K562 (cell line): ENCODE measurements around the gene CCDC9. TPM values are rescaled to one million over a fixed set of nuclear protein-coding genes. Genes with fewer than 3 reads are reported as not detected.
"Not testable (repeated sequence)": the region's sequence is repeated elsewhere in the genome, so short reads cannot be mapped to it uniquely, and the experiment has no call there.

Source experiments
- ATAC-seq: fragments of 200-7000 bp; cut with Tn5 transposase; 3 replicates; pipeline ENCODE4 v1.9.1; 2020; ENCODE audit warnings: moderate library complexity
- BruUV-seq: library from RNA; stranded (reverse); fragments of 400-500 nt; replicated peaks from 2 replicates; lab custom pipeline; 2021; lab: Mats Ljungman, UMichigan
- CTCF ChIA-PET: fragments of 300-600 bp; formaldehyde crosslinking; extraction: SDS; loops from one replicate; lab custom pipeline; 2021; ENCODE audit warnings: low intra/inter-chr PET ratio; lab: Yijun Ruan, JAX
- POLR2A ChIA-PET: fragments of 300-600, 350-650 bp; sonication (Branson Sonifier 250); formaldehyde crosslinking; extraction: SDS; loops from one replicate; lab custom pipeline; 2021; ENCODE audit warnings: antibody characterized with exemption, inconsistent platforms; lab: Yijun Ruan, JAX
- DNase-seq, 4 experiments: peaks; one replicate each; pipeline versions ENCODE4 v3.0.0 to v3.0.0-alpha.2; 2011 to 2018; ENCODE audit warnings: low spot score in 3 of 4, mixed read lengths in 3 of 4; ENCODE audit errors: extremely low read depth in 1 of 4
- FAIRE-seq: peaks from 2 replicates; lab custom pipeline; 2011; peaks lifted over from hg19 to GRCh38; lab: Jason Lieb, UNC
- H2AFZ ChIP-seq: 2 replicates; pipeline ENCODE4 v1.6.0; 2011; ENCODE audit warnings: low read depth, low read length, control low read depth, inconsistent platforms
- H3K27ac ChIP-seq: fragments of 200-600 bp; 3 replicates; pipeline ENCODE4 v1.8.0; 2011; ENCODE audit warnings: low read depth, mild to moderate bottlenecking, control low read depth, inconsistent platforms, low read length, moderate library complexity, mixed read lengths; ENCODE audit errors: extremely low read depth
- H3K27me3 ChIP-seq, 2 experiments: fragments of 300-600 bp in 1 of 2; 2 replicates in 1 of 2; 3 replicates in 1 of 2; pipeline versions ENCODE4 v1.6.0 to v1.8.0; 2011; ENCODE audit warnings: inconsistent platforms in 2 of 2, low read length in 2 of 2, mild to moderate bottlenecking in 1 of 2, mixed read lengths in 1 of 2, moderate library complexity in 1 of 2; ENCODE audit not compliant: control insufficient read depth in 2 of 2, insufficient read depth in 2 of 2
- H3K36me3 ChIP-seq: fragments of 300-600 bp; 3 replicates; pipeline ENCODE4 v1.8.0; 2011; ENCODE audit warnings: mild to moderate bottlenecking, low read length, inconsistent platforms; ENCODE audit not compliant: control insufficient read depth, insufficient read depth
- H3K4me1 ChIP-seq, 2 experiments: fragments of 200-600 bp in 1 of 2; replicated peaks in 1 of 2; 2 replicates in 1 of 2; 3 replicates in 1 of 2; pipeline versions ENCODE4 v1.5.1 to v1.8.0; 2011; ENCODE audit warnings: inconsistent platforms in 2 of 2, low read length in 2 of 2, mild to moderate bottlenecking in 1 of 2, mixed read lengths in 1 of 2, moderate library complexity in 1 of 2; ENCODE audit not compliant: control insufficient read depth in 2 of 2, insufficient read depth in 2 of 2
- H3K4me2 ChIP-seq: 2 replicates; pipeline ENCODE4 v1.6.1; 2011; ENCODE audit warnings: low read length, control low read depth, inconsistent platforms, mixed read lengths; ENCODE audit not compliant: insufficient read depth
- H3K4me3 ChIP-seq: fragments of 200-600 bp; sonication (generic), shearing (Covaris generic); 2 replicates; pipeline ENCODE4 v1.5.1; 2016; ENCODE audit warnings: control low read depth, inconsistent platforms
- H3K79me2 ChIP-seq: fragments of 200-600 bp; 3 replicates; pipeline ENCODE4 v1.8.0; 2011; ENCODE audit warnings: low read length, inconsistent platforms; ENCODE audit not compliant: control insufficient read depth, insufficient read depth
- H3K9ac ChIP-seq, 2 experiments: 2 replicates each; pipeline versions ENCODE4 v1.6.0 to v1.6.1; 2011; ENCODE audit warnings: low read depth in 2 of 2, low read length in 2 of 2, control low read depth in 1 of 2, inconsistent platforms in 1 of 2, mild to moderate bottlenecking in 1 of 2, mixed read lengths in 1 of 2; ENCODE audit not compliant: insufficient read depth in 1 of 2
- H3K9me1 ChIP-seq: one replicate; pipeline ENCODE4 v1.6.0; 2011; ENCODE audit warnings: inconsistent platforms, mild to moderate bottlenecking, low read length, moderate library complexity; ENCODE audit not compliant: control insufficient read depth, insufficient read depth
- H3K9me3 ChIP-seq: replicated peaks from 2 replicates; pipeline ENCODE4 v1.5.1; 2011; ENCODE audit warnings: low read depth, low read length, inconsistent platforms; ENCODE audit not compliant: control insufficient read depth, insufficient read depth
- H4K20me1 ChIP-seq: replicated peaks from 2 replicates; pipeline ENCODE4 v1.6.1; 2011; ENCODE audit warnings: low read length, inconsistent platforms, mixed read lengths; ENCODE audit not compliant: control insufficient read depth, insufficient read depth
- ARID1B ChIP-seq: fragments of 450-650 bp; IDR thresholded peaks from 2 replicates; pipeline ENCODE4 v1.6.1; 2016; ENCODE audit warnings: antibody characterized with exemption, mild to moderate bottlenecking, inconsistent platforms
- BCOR ChIP-seq: fragments of 450-650 bp; IDR thresholded peaks from 2 replicates; pipeline ENCODE4 v1.6.1; 2016
- CBFA2T2 ChIP-seq: fragments of 450-650 bp; conservative IDR thresholded peaks from 2 replicates; pipeline ENCODE4 v1.6.1; 2017; ENCODE audit warnings: mild to moderate bottlenecking
- CBFA2T3 ChIP-seq: fragments of 450-650 bp; IDR thresholded peaks from 2 replicates; pipeline ENCODE4 v1.6.1; 2017
- CBFB ChIP-seq: sonication (generic); formaldehyde crosslinking; IDR thresholded peaks from 2 replicates; pipeline ENCODE4 v1.4.0; 2020; ENCODE audit warnings: mild to moderate bottlenecking, missing genetic modification reagents
- E2F5 ChIP-seq: sonication (generic); formaldehyde crosslinking; IDR thresholded peaks from 2 replicates; pipeline ENCODE4 v1.8.0; 2022; ENCODE audit warnings: mild to moderate bottlenecking, missing genetic modification reagents
- FOXP1 ChIP-seq: sonication (generic); formaldehyde crosslinking; IDR thresholded peaks from 2 replicates; pipeline ENCODE4 v1.8.0; 2022; ENCODE audit warnings: mild to moderate bottlenecking, missing genetic modification reagents
- GABPB1 ChIP-seq: sonication (generic); formaldehyde crosslinking; IDR thresholded peaks from 2 replicates; pipeline ENCODE4 v1.8.0; 2022; ENCODE audit warnings: mild to moderate bottlenecking, missing genetic modification reagents
- GATA2 ChIP-seq: sonication (generic); formaldehyde crosslinking; IDR thresholded peaks from 2 replicates; pipeline ENCODE4 v1.4.0; 2020; ENCODE audit warnings: mild to moderate bottlenecking, missing genetic modification reagents
- LCOR ChIP-seq: sonication (generic); formaldehyde crosslinking; IDR thresholded peaks from 2 replicates; pipeline ENCODE4 v1.8.0; 2022; ENCODE audit warnings: mild to moderate bottlenecking, missing genetic modification reagents
- MEIS2 ChIP-seq: fragments of 450-650 bp; IDR thresholded peaks from 2 replicates; pipeline ENCODE4 v1.6.1; 2014; ENCODE audit warnings: mild to moderate bottlenecking; ENCODE audit not compliant: partially characterized antibody
- MTA2 ChIP-seq: fragments of 450-650 bp; IDR thresholded peaks from 2 replicates; pipeline ENCODE4 v1.6.1; 2016; ENCODE audit warnings: low read depth
- NFIC ChIP-seq: fragments of 450-650 bp; IDR thresholded peaks from 2 replicates; pipeline ENCODE4 v1.6.1; 2017; ENCODE audit warnings: mild to moderate bottlenecking, inconsistent platforms
- NR2C1 ChIP-seq, 2 experiments: fragments of 450-650 bp; IDR thresholded peaks; 2 replicates each; pipeline ENCODE4 v1.6.1; 2017; ENCODE audit warnings: mild to moderate bottlenecking in 2 of 2, antibody characterized with exemption in 1 of 2, inconsistent platforms in 1 of 2, missing compliant biosample characterization in 1 of 2, missing genetic modification characterization in 1 of 2
- POLR2AphosphoS5 ChIP-seq: IDR thresholded peaks from 2 replicates; pipeline ENCODE4 v1.6.1; 2011; ENCODE audit warnings: mild to moderate bottlenecking, low read depth, low read length, moderate library complexity; ENCODE audit not compliant: control insufficient read depth, insufficient read depth
- RAD51 ChIP-seq: fragments of 450-650 bp; IDR thresholded peaks from 2 replicates; pipeline ENCODE4 v1.7.1; 2016; ENCODE audit warnings: low read depth, mild to moderate bottlenecking, borderline replicate concordance
- SP1 ChIP-seq: sonication (generic); formaldehyde crosslinking; IDR thresholded peaks from 2 replicates; pipeline ENCODE4 v1.8.1; 2022; ENCODE audit warnings: mild to moderate bottlenecking, missing genetic modification reagents
- TAL1 ChIP-seq: fragments of 450-650 bp; IDR thresholded peaks from 2 replicates; pipeline ENCODE4 v1.6.1; 2016; ENCODE audit warnings: mild to moderate bottlenecking
- TCF3 ChIP-seq: sonication (generic); formaldehyde crosslinking; IDR thresholded peaks from 2 replicates; pipeline ENCODE4 v1.4.0; 2020; ENCODE audit warnings: mild to moderate bottlenecking, missing genetic modification reagents
- TFAP4 ChIP-seq: sonication (generic); formaldehyde crosslinking; IDR thresholded peaks from 2 replicates; pipeline ENCODE4 v1.8.0; 2022; ENCODE audit warnings: missing genetic modification reagents, mild to moderate bottlenecking, moderate library complexity, borderline replicate concordance
- ZEB2 ChIP-seq: fragments of 450-650 bp; IDR thresholded peaks from 2 replicates; pipeline ENCODE4 v1.6.1; 2016
- WGBS: fragments of 100-300 bp; shearing (Covaris generic); methylation state at CpG from one replicate; pipeline ENCODE4 v1.1.6; 2016; ENCODE audit warnings: low coverage, mixed read lengths; ENCODE audit not compliant: insufficient coverage; ENCODE audit errors: missing lambda C conversion rate; 5-methylcytosine and 5-hydroxymethylcytosine counted together
- in situ Hi-C: fragments of 300-500 bp; cut with MboI; formaldehyde crosslinking; loops from 4 replicates; pipeline ENCODE4 v1.15.0; 2018; ENCODE audit warnings: inconsistent platforms, mixed read lengths
- intact Hi-C: fragments of 100-400 bp; cut with micrococcal nuclease; formaldehyde crosslinking; loops from 2 replicates; pipeline ENCODE4 v1.14.2; 2022
- polyA plus RNA-seq, 8 experiments: library from polyadenylated mRNA; depleted of rRNA in 4 of 8; stranded (reverse) in 5 of 8; unstranded in 3 of 8; fragments of >200 nt; fragmentation: Nextera tagmentation in 2 of 8; fragmentation: Illumina TruSeq in 1 of 8; extraction: Ambion mirVana in 2 of 8; extraction: Trizol in 1 of 8; gene quantifications; 2 replicates each; pipeline versions ENCODE4 v1.2.1 to v1.2.3, GENCODE V29; 2011 to 2014; ENCODE audit warnings: inconsistent platforms in 1 of 8, missing spikeins in 1 of 8
- total RNA-seq, 7 experiments: library from RNA; depleted of rRNA in 6 of 7; stranded (reverse); fragments of >200 nt in 6 of 7; fragmentation: Illumina TruSeq in 2 of 7; extraction: Trizol in 2 of 7; gene quantifications; 2 replicates each; pipeline versions ENCODE4 v1.2.1 to v1.2.3, GENCODE V29; 2011 to 2021; ENCODE audit warnings: low replicate concordance in 1 of 7

Gene CCDC9
- total and polyA plus RNA-seq, 9 of the 15 experiments (the other 6 are each of a cell fraction or from before 2014, with no cell fraction given) = 0.23 to 38.6 (median 8.4) TPM

GRCh38 chr19:47261946-47262793 is 5.8 kb downstream of the CCDC9 start:
- H2AFZ ChIP-seq; intact Hi-C loops; H3K9me1 ChIP-seq; H3K4me3 ChIP-seq; CTCF ChIA-PET; H3K27me3 ChIP-seq; H4K20me1 ChIP-seq; H3K9me3 ChIP-seq; H3K9ac ChIP-seq; in situ Hi-C loops; H3K4me2 ChIP-seq; H3K27ac ChIP-seq; BruUV-seq; TF ChIP-seq NR2C1 (tag; IDR thresholded peaks at IDR 0.05): not testable (repeated sequence)
- DNase-seq (peak in 1 of 4 experiments; percentile 62), ATAC-seq (peak; percentile 14), FAIRE-seq (peak; percentile 89)
- WGBS = 53% methylated on average over 12 of the region's 14 CpGs
- Histone ChIP-seq H3K79me2 (peaks cover 31% of the 10 kb centered on the region), H3K4me1 (peaks cover 8 to 26% of the 10 kb centered on the region in 2 experiments; a peak in 4 of 5 replicates), H3K36me3 (peaks cover 77% of the 10 kb centered on the region; the same call in 2 of the 3 replicates)
- POLR2A ChIA-PET = interaction anchor here (0.6 to 2.9 kb wide), 6 partner anchors 9 to 166 kb away, joined by 3 to 18 read pairs (median 3); partner anchors contain the start of gene INAFM1
- TF ChIP-seq ARID1B = peak; percentile 71
- TF ChIP-seq POLR2AphosphoS5 = peak; percentile 61; the same call in 1 of the 2 replicates
- TF ChIP-seq LCOR (CRISPR knock-in tag) = peak; percentile 91
- TF ChIP-seq ZEB2 = 0 out of 2 replicates have a peak, but pooled peaks have one; percentile 18
- peak; percentile 88 for TF ChIP-seq CBFA2T3
- peak; percentile 50; the same call in 1 of the 2 replicates for TF ChIP-seq FOXP1
- peak; percentile 51; the same call in 1 of the 2 replicates for TF ChIP-seq TAL1
- TF ChIP-seq RAD51 = 0 out of 2 replicates have a peak, but pooled peaks have one; percentile 30
- peak; percentile 63 for TF ChIP-seq GABPB1 (CRISPR knock-in tag)
- peak; percentile 73 for TF ChIP-seq NFIC
- peak; percentile 35; the same call in 1 of the 2 replicates for TF ChIP-seq NR2C1 (IDR thresholded peaks at IDR 0.05)
- TF ChIP-seq MEIS2 = peak; percentile 14
- TF ChIP-seq BCOR = 0 out of 2 replicates have a peak, but pooled peaks have one; percentile 17
- TF ChIP-seq MTA2 = peak; percentile 10; the same call in 1 of the 2 replicates
- peak; percentile 86 for TF ChIP-seq TCF3 (CRISPR knock-in tag)
- 0 out of 2 replicates have a peak, but pooled peaks have one; percentile 43 for TF ChIP-seq E2F5 (CRISPR knock-in tag)
- TF ChIP-seq GATA2 = peak; percentile 46; the same call in 1 of the 2 replicates
- TF ChIP-seq TFAP4 (CRISPR knock-in tag) = peak; percentile 98
- TF ChIP-seq CBFA2T2 = peak; percentile 80
- TF ChIP-seq CBFB = peak; percentile 37; the same call in 1 of the 2 replicates
- peak; percentile 60; the same call in 1 of the 2 replicates for TF ChIP-seq SP1 (CRISPR knock-in tag)
